Right hindlimb (tissue), 1 donor: ENCODE measurements around the gene L3MBTL4.
"Not testable (repeated sequence)": the region's sequence is repeated elsewhere in the genome, so short reads cannot be mapped to it uniquely, and the experiment has no call there.

Experiments used
- DNase-seq: peaks from one replicate; pipeline ENCODE4 v3.0.0-alpha.2; 2018

L3MBTL4 gene

GRCh38 chr18:6161549-6161948, 253.2 kb downstream of the L3MBTL4 start:
- DNase-seq = no peak

GRCh38 chr18:6159426-6159825, 255.3 kb downstream of the L3MBTL4 start:
- no peak for DNase-seq

- no peak for DNase-seq
These were observed 255.8 kb downstream of the L3MBTL4 start for GRCh38 chr18:6158958-6159357.

GRCh38 chr18:6156446-6156845, 258.3 kb downstream of the L3MBTL4 start:
- no peak for DNase-seq

GRCh38 chr18:6155707-6156106, 259.0 kb downstream of the L3MBTL4 start:
- no peak for DNase-seq

- DNase-seq = no peak
These were observed 264.3 kb downstream of the L3MBTL4 start for GRCh38 chr18:6150430-6150829.

- no peak for DNase-seq
These were observed 268.4 kb downstream of the L3MBTL4 start for GRCh38 chr18:6146307-6146661.

- DNase-seq = peak; percentile 78
These were observed 268.9 kb downstream of the L3MBTL4 start for GRCh38 chr18:6145645-6146306.

GRCh38 chr18:6139007-6139406, 275.7 kb downstream of the L3MBTL4 start:
- DNase-seq = no peak

DNA sequence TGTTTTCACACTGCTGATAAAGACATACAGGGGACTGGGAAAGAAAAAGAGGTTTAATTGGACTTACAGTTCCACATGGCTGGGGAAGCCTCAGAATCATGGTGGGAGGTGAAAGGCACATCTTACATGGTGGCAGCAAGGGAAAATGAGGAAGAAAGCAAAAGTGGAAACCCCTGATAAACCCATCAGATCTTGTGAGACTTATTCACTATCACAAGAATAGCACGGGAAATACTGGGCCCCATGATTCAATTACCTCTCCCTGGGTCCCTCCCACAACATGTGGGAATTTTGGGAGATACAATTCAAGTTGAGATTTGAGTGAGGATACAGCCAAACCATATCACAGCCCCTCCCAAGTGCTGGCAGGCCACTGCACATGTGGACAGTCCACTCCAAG, 278.8 kb downstream of the L3MBTL4 start:
- not testable (repeated sequence) for DNase-seq

GRCh38 chr18:6135029-6135428, 279.7 kb downstream of the L3MBTL4 start:
- DNase-seq = not testable (repeated sequence)

GRCh38 chr18:6132751-6133368, 281.9 kb downstream of the L3MBTL4 start:
- DNase-seq = no peak

GRCh38 chr18:6120820-6121279, 293.9 kb downstream of the L3MBTL4 start:
- DNase-seq = no peak

GRCh38 chr18:6119761-6120160, 294.9 kb downstream of the L3MBTL4 start:
- no peak for DNase-seq

DNA sequence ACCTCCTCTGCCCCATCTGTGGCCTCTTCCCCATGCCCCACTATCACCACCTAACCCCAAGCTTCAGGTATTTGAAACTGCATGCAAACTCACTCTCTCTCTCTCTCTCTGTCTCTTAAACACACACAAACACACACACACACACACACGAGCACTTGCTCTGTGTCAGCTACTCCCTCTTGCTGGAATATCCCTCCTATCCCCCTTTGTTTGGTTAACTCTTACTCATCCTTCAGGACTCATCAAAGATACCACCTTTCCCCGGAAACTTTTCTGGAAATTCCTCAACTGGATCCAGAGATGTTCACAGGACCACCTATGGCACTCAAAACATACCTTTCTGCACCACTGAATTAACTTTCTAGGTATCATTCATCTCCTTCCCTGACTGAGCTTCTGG, 296.6 kb downstream of the L3MBTL4 start:
- no peak for DNase-seq

DNA sequence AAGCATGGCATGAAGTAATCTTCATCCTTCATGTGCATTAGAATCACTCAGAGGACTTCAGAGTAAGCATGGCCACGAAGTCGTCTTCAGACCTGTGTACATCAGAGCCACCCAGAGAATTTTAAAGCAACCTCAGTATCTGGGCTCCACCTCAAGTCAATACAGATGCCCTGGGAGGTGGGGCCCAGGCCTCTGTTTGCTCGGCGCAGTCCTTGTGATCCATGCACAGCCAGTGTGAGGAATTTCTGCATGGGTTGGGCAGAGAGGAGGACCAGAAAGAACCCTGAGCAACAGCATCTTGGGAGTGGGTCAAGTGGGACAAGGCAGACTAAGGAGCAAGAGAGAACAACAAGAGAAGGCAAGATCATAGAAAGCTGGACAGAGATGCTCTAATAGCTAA, 299.0 kb downstream of the L3MBTL4 start:
- no peak for DNase-seq

GRCh38 chr18:6113650-6114049, 301.1 kb downstream of the L3MBTL4 start:
- DNase-seq = no peak

GRCh38 chr18:6111726-6112125, 303.0 kb downstream of the L3MBTL4 start:
- no peak for DNase-seq

DNA sequence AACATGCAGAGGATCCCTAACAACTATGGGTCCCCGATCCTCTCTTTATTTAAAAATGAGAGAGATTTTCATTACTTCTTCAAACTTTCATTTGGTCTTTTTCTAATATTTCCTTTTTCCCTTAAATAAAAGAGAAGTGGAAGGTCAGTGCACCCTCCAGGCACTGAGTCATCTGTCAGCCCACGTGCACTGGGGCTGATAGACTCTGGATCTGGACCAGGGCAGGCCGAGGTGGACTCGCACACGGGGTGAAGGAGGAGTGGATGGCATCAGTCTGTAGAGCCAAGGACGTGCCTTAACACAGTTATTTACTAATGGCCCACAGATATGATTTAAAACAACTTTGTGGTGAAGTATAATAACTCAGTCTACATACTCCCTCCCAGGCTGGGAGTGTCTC, 305.0 kb downstream of the L3MBTL4 start:
- DNase-seq = no peak

- DNase-seq = no peak
These were observed 306.9 kb downstream of the L3MBTL4 start for GRCh38 chr18:6107794-6108193.

- no peak for DNase-seq
These were observed 308.5 kb downstream of the L3MBTL4 start for GRCh38 chr18:6106091-6106685.

DNA sequence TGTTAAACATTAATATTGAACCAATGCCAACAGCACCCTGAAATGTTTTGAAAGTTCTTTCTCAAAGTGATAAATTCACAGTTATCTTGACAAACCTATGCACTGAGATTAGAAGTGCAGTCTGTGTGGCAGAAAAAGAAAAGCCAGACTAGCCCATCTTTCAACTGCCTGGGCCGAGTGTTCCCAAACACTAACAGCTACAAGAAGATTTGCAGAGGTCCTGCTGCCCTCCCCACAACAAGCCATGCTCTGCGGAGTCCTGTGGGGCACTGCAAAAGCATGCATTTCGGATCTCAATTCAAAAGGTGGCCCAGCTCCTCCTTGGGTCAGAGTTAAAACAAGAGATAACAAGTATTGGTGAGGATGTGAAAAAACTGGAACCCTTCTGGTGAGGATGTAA, 311.0 kb downstream of the L3MBTL4 start:
- no peak for DNase-seq

- no peak for DNase-seq
These were observed 318.0 kb downstream of the L3MBTL4 start for GRCh38 chr18:6096730-6097129.

DNA sequence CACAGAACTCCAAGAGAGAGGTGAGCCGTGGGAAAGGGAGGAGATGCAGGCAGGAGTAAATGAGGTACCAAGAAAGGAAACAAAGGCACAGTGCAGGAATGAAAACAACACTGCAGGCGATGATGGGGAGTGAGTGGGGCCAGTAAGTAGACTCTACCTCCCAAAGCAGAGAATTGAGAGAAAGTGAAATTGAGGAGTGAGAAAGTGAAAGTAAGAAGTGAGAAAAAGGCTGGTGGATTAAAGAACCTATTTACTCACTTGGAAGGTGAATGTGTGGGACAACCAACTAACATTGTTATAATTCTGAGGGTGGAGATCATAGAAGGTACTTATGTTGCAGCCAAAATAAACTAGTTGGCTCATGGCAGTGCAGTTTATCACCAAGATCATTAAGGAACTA, 326.3 kb downstream of the L3MBTL4 start:
- DNase-seq = no peak

DNA sequence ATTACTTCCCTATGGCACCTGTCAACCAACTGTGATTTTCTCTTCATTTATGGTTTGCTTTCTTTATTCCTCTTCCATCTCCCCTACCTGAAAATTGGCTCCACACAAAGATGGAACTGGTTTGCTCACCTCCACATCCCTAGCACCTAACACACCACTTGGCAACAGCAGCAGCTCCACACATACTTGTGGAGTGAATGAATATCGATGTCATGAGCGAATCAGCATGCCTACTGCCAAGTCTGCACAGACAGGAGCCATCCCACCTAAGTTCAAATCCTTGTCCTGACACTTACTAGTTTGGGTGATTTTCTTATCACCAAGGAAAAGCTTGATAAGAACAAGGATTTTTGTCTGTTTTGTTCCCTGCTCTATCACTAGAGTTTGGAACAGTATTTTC, 328.0 kb downstream of the L3MBTL4 start:
- no peak for DNase-seq
